ENCODE measurements around the gene DCXR.

Gene DCXR

GRCh38 chr17:82048571-82048971, 11.1 kb upstream of the DCXR start:
- Histone ChIP-seq H2AFZ (ENCODE audit: low read depth, low read length) (no peak overlapping the region), H3K27me3 (ENCODE audit: low read depth, low read length) (no peaks in the 10 kb centered on the region), H3K4me1 (ENCODE audit: low read length) (peaks cover 13% of the 10 kb centered on the region), H3K27ac (ENCODE audit: low read length) (no peak overlapping the region), H3K4me2 (ENCODE audit: low read length) (no peak overlapping the region), H3K9ac (ENCODE audit: low read length) (no peak overlapping the region), H3K4me3 (ENCODE audit: low read length) (no peak overlapping the region), H4K20me1 (ENCODE audit: insufficient read depth, low read length) (peaks cover 7% of the 10 kb centered on the region; the same call in 1 of the 2 replicates), H3K79me2 (ENCODE audit: low read length) (peaks cover 18% of the 10 kb centered on the region), H3K9me3 (ENCODE audit: insufficient read depth, low read length) (no peaks in the 10 kb centered on the region), H3K36me3 (replicated peaks; ENCODE audit: low read depth, low read length) (no peaks in the 10 kb centered on the region)
- TF ChIP-seq CTCF (IDR thresholded peaks at IDR 0.05; ENCODE audit: low read depth, low read length) (no peak), EZH2phosphoT487 (IDR thresholded peaks at IDR 0.05; ENCODE audit: low read depth) (no peak)

GRCh38 chr17:82047914-82048570, 10.5 kb upstream of the DCXR start:
- Histone ChIP-seq H3K4me3 (ENCODE audit: low read length) (no peak overlapping the region), H3K27me3 (ENCODE audit: low read depth, low read length) (no peaks in the 10 kb centered on the region), H2AFZ (ENCODE audit: low read depth, low read length) (no peak overlapping the region), H3K79me2 (ENCODE audit: low read length) (peaks cover 14% of the 10 kb centered on the region), H3K36me3 (replicated peaks; ENCODE audit: low read depth, low read length) (no peaks in the 10 kb centered on the region), H3K9ac (ENCODE audit: low read length) (no peak overlapping the region), H3K27ac (ENCODE audit: low read length) (no peak overlapping the region), H4K20me1 (ENCODE audit: insufficient read depth, low read length) (peaks cover 7% of the 10 kb centered on the region; the same call in 1 of the 2 replicates), H3K4me2 (ENCODE audit: low read length) (no peak overlapping the region), H3K9me3 (ENCODE audit: insufficient read depth, low read length) (no peaks in the 10 kb centered on the region), H3K4me1 (ENCODE audit: low read length) (peaks cover 12% of the 10 kb centered on the region)
- no peak for TF ChIP-seq CTCF (IDR thresholded peaks at IDR 0.05; ENCODE audit: low read depth, low read length)

DNA sequence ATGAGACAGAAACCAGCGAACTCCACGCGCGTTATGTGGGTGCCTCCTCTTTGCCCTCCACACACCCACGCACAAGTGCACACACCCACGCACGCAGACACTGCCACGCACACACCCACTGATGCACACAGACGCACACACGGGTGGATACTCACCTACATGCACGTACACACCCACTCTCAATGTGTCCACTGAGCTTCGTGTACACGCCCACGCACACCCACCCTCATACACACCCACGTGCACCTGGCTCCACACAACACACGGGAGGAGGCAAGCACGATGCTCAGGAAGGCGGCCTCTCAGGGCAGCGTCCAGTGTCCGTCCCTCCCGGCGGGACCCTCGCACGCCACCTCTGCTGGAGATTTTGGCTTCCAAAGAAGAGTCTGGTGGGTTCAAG, 9.9 kb upstream of the DCXR start:
- no peaks in the 10 kb centered on the region for H3K9me3 ChIP-seq (ENCODE audit: insufficient read depth, low read length)
- no peak overlapping the region for H3K27ac ChIP-seq (ENCODE audit: low read length)
- H3K4me1 ChIP-seq (ENCODE audit: low read length), result peaks cover 5% of the 10 kb centered on the region
- H4K20me1 ChIP-seq (ENCODE audit: insufficient read depth, low read length), result peaks cover 3% of the 10 kb centered on the region; the same call in 1 of the 2 replicates
- TF ChIP-seq EZH2phosphoT487 (IDR thresholded peaks at IDR 0.05; ENCODE audit: low read depth), result no peak
- no peak for TF ChIP-seq CTCF (IDR thresholded peaks at IDR 0.05; ENCODE audit: low read depth, low read length)
- H3K4me2 ChIP-seq (ENCODE audit: low read length), result no peak overlapping the region
- H3K4me3 ChIP-seq (ENCODE audit: low read length), result no peak overlapping the region
- H3K27me3 ChIP-seq (ENCODE audit: low read depth, low read length), result no peaks in the 10 kb centered on the region
- H3K79me2 ChIP-seq (ENCODE audit: low read length), result peaks cover 7% of the 10 kb centered on the region
- H2AFZ ChIP-seq (ENCODE audit: low read depth, low read length), result no peak overlapping the region
- no peaks in the 10 kb centered on the region for H3K36me3 ChIP-seq (replicated peaks; ENCODE audit: low read depth, low read length)
- no peak overlapping the region for H3K9ac ChIP-seq (ENCODE audit: low read length)

GRCh38 chr17:82046903-82047302, 9.4 kb upstream of the DCXR start:
- TF ChIP-seq EZH2phosphoT487 (IDR thresholded peaks at IDR 0.05; ENCODE audit: low read depth) (no peak), CTCF (IDR thresholded peaks at IDR 0.05; ENCODE audit: low read depth, low read length) (no peak)

More at GRCh38 chr17:82046903-82047302, 9.4 kb upstream of the DCXR start:
- H3K9ac ChIP-seq (ENCODE audit: low read length), result no peak overlapping the region
- no peak overlapping the region for H3K4me3 ChIP-seq (ENCODE audit: low read length)
- H3K79me2 ChIP-seq (ENCODE audit: low read length), result peaks cover 3% of the 10 kb centered on the region; the same call in 1 of the 2 replicates
- H2AFZ ChIP-seq (ENCODE audit: low read depth, low read length), result no peak overlapping the region
- H3K27me3 ChIP-seq (ENCODE audit: low read depth, low read length), result no peaks in the 10 kb centered on the region
- H4K20me1 ChIP-seq (ENCODE audit: insufficient read depth, low read length), result no peaks in the 10 kb centered on the region
- no peaks in the 10 kb centered on the region for H3K36me3 ChIP-seq (replicated peaks; ENCODE audit: low read depth, low read length)
- no peak overlapping the region for H3K27ac ChIP-seq (ENCODE audit: low read length)
- peaks cover 5% of the 10 kb centered on the region for H3K4me1 ChIP-seq (ENCODE audit: low read length)
- no peak overlapping the region for H3K4me2 ChIP-seq (ENCODE audit: low read length)
- no peaks in the 10 kb centered on the region for H3K9me3 ChIP-seq (ENCODE audit: insufficient read depth, low read length)

Data from OCI-LY3 (cell line).